ENCODE measurements around the gene UBE2E3. TPM values are rescaled to one million over a fixed set of nuclear protein-coding genes. Genes with fewer than 3 reads are reported as not detected.

Gene UBE2E3
- total RNA-seq, 4 donors from 2014 or later = 84.0 to 120 (median 86.4) TPM

DNA sequence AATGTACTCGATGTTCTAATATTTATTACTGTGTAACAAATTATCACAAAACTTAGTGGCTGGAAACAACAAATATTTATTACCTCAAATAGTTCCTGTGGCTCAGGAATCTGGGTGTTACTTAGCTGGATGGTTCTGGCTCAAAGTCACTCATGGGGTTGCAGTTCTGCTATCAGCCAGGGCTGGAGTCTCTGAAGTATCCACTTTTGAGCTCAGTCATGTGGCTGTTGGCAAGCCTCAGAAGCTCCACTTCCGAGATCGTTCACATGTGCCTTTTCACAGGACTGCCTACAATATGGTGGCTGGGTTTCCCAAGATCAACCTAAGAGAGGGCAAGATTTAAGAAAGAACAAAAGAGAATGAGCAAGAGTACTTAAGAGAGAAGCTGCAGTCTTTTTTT lies 19.4 kb upstream of the UBE2E3 start:
- Histone ChIP-seq H3K4me1 (no peaks in the 10 kb centered on the region), H3K27me3 (no peaks in the 10 kb centered on the region), H3K4me3 (no peak overlapping the region), H3K36me3 (no peaks in the 10 kb centered on the region), H3K27ac (no peak overlapping the region), H3K9me3 (no peaks in the 10 kb centered on the region)
- in situ Hi-C loops (cut with MboI; ENCODE audit: low sequenced_read_pairs in 4 of 4) (no loop called here), intact Hi-C loops (cut with DNase I; ENCODE audit: low total_unique reads) (no loop called here)
- no peak for TF ChIP-seq POLR2A (IDR thresholded peaks at IDR 0.05)
- TF ChIP-seq, protein P1, sequence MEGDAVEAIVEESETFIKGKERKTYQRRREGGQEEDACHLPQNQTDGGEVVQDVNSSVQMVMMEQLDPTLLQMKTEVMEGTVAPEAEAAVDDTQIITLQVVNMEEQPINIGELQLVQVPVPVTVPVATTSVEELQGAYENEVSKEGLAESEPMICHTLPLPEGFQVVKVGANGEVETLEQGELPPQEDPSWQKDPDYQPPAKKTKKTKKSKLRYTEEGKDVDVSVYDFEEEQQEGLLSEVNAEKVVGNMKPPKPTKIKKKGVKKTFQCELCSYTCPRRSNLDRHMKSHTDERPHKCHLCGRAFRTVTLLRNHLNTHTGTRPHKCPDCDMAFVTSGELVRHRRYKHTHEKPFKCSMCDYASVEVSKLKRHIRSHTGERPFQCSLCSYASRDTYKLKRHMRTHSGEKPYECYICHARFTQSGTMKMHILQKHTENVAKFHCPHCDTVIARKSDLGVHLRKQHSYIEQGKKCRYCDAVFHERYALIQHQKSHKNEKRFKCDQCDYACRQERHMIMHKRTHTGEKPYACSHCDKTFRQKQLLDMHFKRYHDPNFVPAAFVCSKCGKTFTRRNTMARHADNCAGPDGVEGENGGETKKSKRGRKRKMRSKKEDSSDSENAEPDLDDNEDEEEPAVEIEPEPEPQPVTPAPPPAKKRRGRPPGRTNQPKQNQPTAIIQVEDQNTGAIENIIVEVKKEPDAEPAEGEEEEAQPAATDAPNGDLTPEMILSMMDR (IDR thresholded peaks at IDR 0.05 in 4 of 5, conservative IDR thresholded peaks at IDR 0.05 in 1 of 5) = no peak
- DNase-seq (no peak), ATAC-seq (no peak)

DNA sequence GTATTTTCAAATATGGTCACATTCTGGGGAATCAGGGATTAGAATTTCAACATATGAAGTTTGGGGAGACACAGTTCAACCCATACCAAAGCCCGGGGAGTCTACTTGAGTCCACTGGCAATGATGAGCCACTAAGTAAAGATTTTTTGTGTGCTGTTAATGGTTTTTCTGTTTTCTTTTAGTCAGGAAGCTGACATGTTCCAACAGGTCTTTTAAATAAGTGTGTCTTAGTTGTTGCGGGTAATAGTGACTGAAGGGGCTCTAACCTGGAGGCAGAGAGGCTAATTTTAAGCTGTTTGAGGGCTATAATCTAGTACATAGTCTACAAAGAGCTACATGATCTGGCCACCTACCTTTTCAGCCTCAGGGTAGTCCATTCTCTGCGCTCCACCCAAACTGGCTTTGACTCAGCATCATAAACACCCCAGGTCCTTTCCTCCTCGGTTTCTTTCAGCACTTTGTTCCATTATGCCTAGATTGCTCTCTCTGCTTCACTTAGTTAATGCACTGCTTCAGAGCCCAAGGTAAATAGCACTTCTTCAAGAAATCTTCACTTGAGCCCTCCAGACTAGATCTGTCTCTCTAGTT lies 17.6 kb upstream of the UBE2E3 start:
- intact Hi-C loops (cut with DNase I; ENCODE audit: low total_unique reads) = no loop called here
- DNase-seq (no peak), ATAC-seq (no peak)
- in situ Hi-C loops (cut with MboI; ENCODE audit: low sequenced_read_pairs in 4 of 4) = no loop called here
- Histone ChIP-seq H3K36me3 (no peaks in the 10 kb centered on the region), H3K4me1 (no peaks in the 10 kb centered on the region), H3K9me3 (no peaks in the 10 kb centered on the region), H3K4me3 (no peak overlapping the region), H3K27ac (no peak overlapping the region), H3K27me3 (no peaks in the 10 kb centered on the region)
- no peak for TF ChIP-seq POLR2A (IDR thresholded peaks at IDR 0.05)
- TF ChIP-seq, protein P1 (IDR thresholded peaks at IDR 0.05 in 4 of 5, conservative IDR thresholded peaks at IDR 0.05 in 1 of 5) = no peak

DNA sequence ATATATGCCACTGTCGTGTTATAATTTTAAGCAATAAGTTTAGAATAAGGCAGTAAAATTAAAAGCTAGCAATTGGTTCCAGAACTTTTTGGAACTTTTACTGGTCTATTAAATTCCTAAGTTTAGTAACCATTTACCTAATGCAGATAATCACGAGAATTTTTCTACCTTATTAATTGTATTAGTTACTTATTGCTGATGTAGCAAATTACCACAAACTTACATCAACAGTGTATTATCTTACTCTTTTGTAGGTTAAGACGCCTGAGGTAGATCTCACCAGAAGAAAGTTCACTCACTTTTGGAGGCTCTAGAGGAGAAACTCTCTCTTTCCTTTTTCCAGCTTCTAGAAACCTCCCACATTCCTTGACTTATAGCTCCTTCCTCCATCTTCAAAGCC lies 14.0 kb upstream of the UBE2E3 start:
- no peak for ATAC-seq
- no peak for DNase-seq
- Histone ChIP-seq H3K4me3 (no peak overlapping the region), H3K4me1 (no peaks in the 10 kb centered on the region), H3K27ac (no peak overlapping the region), H3K9me3 (no peaks in the 10 kb centered on the region), H3K36me3 (no peaks in the 10 kb centered on the region), H3K27me3 (no peaks in the 10 kb centered on the region)
- intact Hi-C loops (cut with DNase I; ENCODE audit: low total_unique reads) (no loop called here), in situ Hi-C loops (cut with MboI; ENCODE audit: low sequenced_read_pairs in 4 of 4) (no loop called here)
- TF ChIP-seq, protein P1 (IDR thresholded peaks at IDR 0.05 in 4 of 5, conservative IDR thresholded peaks at IDR 0.05 in 1 of 5) = no peak
- TF ChIP-seq POLR2A (IDR thresholded peaks at IDR 0.05) = no peak

DNA sequence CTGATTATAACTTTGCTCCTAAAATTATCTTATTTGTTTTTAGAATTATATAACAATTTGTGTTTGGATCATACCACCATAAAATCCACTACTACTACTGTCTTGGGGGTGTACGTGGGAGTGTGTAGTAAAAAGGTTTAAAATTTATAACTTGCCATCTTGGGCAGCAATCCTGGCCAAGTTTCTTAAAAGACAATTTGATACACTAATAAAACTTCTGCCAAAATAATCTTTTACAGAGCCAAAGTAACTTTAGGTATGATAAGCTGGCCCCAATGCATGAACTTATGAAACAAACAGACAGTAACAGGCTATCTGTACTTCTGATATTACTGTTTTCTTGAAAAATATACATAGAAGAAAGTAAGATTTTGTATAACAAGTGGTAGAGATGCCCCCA lies 11.3 kb upstream of the UBE2E3 start:
- DNase-seq = no peak
- no peak for ATAC-seq
- Histone ChIP-seq H3K27me3 (no peaks in the 10 kb centered on the region), H3K36me3 (no peaks in the 10 kb centered on the region), H3K27ac (no peak overlapping the region), H3K4me1 (no peaks in the 10 kb centered on the region), H3K9me3 (no peaks in the 10 kb centered on the region), H3K4me3 (no peak overlapping the region)
- in situ Hi-C loops (cut with MboI; ENCODE audit: low sequenced_read_pairs in 4 of 4) = no loop called here
- intact Hi-C loops (cut with DNase I; ENCODE audit: low total_unique reads) = no loop called here
- TF ChIP-seq POLR2A (IDR thresholded peaks at IDR 0.05) = no peak
- TF ChIP-seq, protein P1 (IDR thresholded peaks at IDR 0.05 in 4 of 5, conservative IDR thresholded peaks at IDR 0.05 in 1 of 5) = no peak

DNA sequence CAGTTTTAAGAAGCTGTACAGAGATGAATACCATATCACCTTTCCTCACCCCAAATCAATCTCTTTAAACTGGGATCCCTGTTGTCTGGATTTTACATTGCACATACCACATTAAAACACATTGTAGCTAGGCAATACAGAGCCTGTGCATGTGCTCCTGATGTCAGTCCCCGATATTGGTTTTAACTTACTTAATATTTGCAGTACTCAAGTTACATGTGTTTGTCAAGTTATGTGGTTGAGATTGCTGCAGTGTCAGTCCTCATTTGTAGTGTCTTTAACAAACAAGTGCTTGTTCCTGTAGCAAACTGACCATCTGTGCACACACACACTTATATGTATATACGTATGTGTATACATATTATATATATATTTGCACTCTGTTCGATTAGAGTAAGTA lies 10.4 kb upstream of the UBE2E3 start:
- in situ Hi-C loops (cut with MboI; ENCODE audit: low sequenced_read_pairs in 4 of 4) (no loop called here), intact Hi-C loops (cut with DNase I; ENCODE audit: low total_unique reads) (no loop called here)
- Histone ChIP-seq H3K27ac (no peak overlapping the region), H3K9me3 (no peaks in the 10 kb centered on the region), H3K27me3 (no peaks in the 10 kb centered on the region), H3K36me3 (no peaks in the 10 kb centered on the region), H3K4me3 (no peak overlapping the region), H3K4me1 (no peaks in the 10 kb centered on the region)
- TF ChIP-seq, protein P1 (IDR thresholded peaks at IDR 0.05 in 4 of 5, conservative IDR thresholded peaks at IDR 0.05 in 1 of 5) = no peak
- no peak for TF ChIP-seq POLR2A (IDR thresholded peaks at IDR 0.05)
- DNase-seq = no peak
- no peak for ATAC-seq

Data from gastrocnemius medialis (tissue), 4 donors.